SJCRH30 (cell line): Measurements from ENCODE around the gene TTC22. TPM values are rescaled to one million over a fixed set of nuclear protein-coding genes. Genes with fewer than 3 reads are reported as not detected.
A peak's percentile ranks its signal among the peaks of the same experiment; 100 is the strongest.
"Not testable (repeated sequence)": the region's sequence is repeated elsewhere in the genome, so short reads cannot be mapped to it uniquely, and the experiment has no call there.

Source experiments
- DNase-seq, 2 experiments: peaks; one replicate each; pipeline ENCODE4 v3.0.0-alpha.2; 2015 to 2020
- H3K27ac ChIP-seq: fragments of 250-450 bp; sonication (Bioruptor Pico); 2 replicates; pipeline ENCODE4 v1.5.1; 2020; ENCODE audit warnings: mild to moderate bottlenecking, moderate library complexity
- H3K27me3 ChIP-seq: fragments of 250-450 bp; sonication (Bioruptor Pico); 2 replicates; pipeline ENCODE4 v1.5.1; 2020; ENCODE audit warnings: mild to moderate bottlenecking, moderate library complexity
- H3K36me3 ChIP-seq: fragments of 250-450 bp; sonication (Bioruptor Pico); 2 replicates; pipeline ENCODE4 v1.5.1; 2020; ENCODE audit warnings: mild to moderate bottlenecking, moderate library complexity
- H3K4me1 ChIP-seq: fragments of 250-450 bp; sonication (Bioruptor Pico); 2 replicates; pipeline ENCODE4 v1.5.1; 2020; ENCODE audit warnings: mild to moderate bottlenecking, moderate library complexity
- H3K4me3 ChIP-seq: fragments of 250-450 bp; sonication (Bioruptor Pico); 2 replicates; pipeline ENCODE4 v1.5.1; 2020; ENCODE audit warnings: mild to moderate bottlenecking, moderate library complexity
- H3K9me3 ChIP-seq: fragments of 250-450 bp; sonication (Bioruptor Pico); replicated peaks from 2 replicates; pipeline ENCODE4 v1.5.1; 2020; ENCODE audit warnings: mild to moderate bottlenecking, moderate library complexity
- total RNA-seq: library from RNA; depleted of rRNA; stranded (reverse); fragments of >200 nt; shearing (Covaris generic); gene quantifications from 2 replicates; pipeline ENCODE4 v1.2.3, GENCODE V29; 2014

TTC22 gene
- total RNA-seq, 1 experiment from 2014 or later = not detected

DNA sequence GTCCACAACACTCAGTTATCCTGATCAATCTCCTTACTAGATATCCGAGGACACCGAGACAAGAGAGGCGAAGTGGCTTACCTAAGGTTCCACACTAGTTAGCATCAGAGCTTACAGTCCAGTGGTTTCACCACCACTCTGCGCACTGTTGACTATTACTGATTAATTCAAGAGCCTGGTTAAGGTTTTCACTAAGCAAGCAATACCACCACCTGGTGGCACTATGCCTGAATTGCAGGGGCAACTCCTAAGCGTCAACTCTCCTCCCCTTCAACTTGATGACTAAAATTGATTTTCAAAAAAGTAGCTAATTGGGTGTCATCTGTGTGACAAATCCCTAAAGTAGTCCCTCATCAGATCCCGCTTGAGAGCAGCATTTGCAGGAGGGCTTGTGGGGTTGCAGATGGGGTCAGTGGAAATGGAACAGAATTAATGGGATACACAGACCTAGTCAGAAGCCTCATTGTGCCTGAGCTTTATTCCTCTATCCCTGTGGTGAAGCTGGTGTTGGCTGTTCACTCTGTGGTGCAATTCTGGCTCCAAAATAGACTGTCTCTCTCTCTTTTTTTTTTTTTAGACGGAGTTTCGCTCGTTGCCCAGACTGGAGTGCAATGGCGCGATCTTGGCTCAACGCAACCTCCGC lies 9.1 kb downstream of the TTC22 start:
- Histone ChIP-seq H3K4me3 (no peak overlapping the region), H3K4me1 (no peaks in the 10 kb centered on the region), H3K9me3 (no peaks in the 10 kb centered on the region), H3K36me3 (no peaks in the 10 kb centered on the region), H3K27me3 (peaks cover 7% of the 10 kb centered on the region; the same call in 1 of the 2 replicates), H3K27ac (no peak overlapping the region)
- DNase-seq = peak; percentile 63 to 81

GRCh38 chr1:54788459-54788858 lies 12.7 kb downstream of the TTC22 start:
- Histone ChIP-seq H3K9me3 (no peaks in the 10 kb centered on the region), H3K27ac (no peak overlapping the region), H3K36me3 (no peaks in the 10 kb centered on the region), H3K27me3 (peaks cover 10% of the 10 kb centered on the region; the same call in 1 of the 2 replicates), H3K4me3 (no peak overlapping the region), H3K4me1 (no peaks in the 10 kb centered on the region)
- DNase-seq = no peak

- Histone ChIP-seq H3K36me3 (no peaks in the 10 kb centered on the region), H3K4me1 (no peaks in the 10 kb centered on the region), H3K4me3 (no peak overlapping the region), H3K9me3 (no peaks in the 10 kb centered on the region; the same call in 1 of the 2 replicates), H3K27ac (no peak overlapping the region), H3K27me3 (peaks cover 13% of the 10 kb centered on the region)
- DNase-seq = no peak
Measured at GRCh38 chr1:54787604-54788003, 13.5 kb downstream of the TTC22 start.

DNA sequence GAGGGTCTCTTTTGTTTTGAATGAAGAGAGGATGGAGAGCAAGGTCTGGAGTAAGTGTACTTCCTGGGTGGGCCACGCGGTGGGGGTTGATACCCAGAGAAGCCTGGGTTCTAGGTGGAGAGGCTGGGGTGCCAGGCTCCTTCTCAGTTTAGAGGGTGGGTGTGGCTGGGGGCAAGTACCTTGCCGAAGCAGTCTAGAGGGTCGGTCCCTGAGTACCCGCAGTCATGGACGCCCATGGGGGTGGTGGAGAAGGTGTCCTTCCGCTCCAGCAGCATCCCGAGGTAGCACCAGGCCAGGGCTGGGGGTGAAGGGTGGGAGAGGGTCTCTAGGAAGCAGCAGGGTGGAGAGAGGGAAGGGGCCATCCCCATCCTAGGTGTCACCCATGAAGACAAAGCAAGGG lies 14.3 kb downstream of the TTC22 start:
- H3K9me3 ChIP-seq = no peaks in the 10 kb centered on the region; the same call in 1 of the 2 replicates

DNA sequence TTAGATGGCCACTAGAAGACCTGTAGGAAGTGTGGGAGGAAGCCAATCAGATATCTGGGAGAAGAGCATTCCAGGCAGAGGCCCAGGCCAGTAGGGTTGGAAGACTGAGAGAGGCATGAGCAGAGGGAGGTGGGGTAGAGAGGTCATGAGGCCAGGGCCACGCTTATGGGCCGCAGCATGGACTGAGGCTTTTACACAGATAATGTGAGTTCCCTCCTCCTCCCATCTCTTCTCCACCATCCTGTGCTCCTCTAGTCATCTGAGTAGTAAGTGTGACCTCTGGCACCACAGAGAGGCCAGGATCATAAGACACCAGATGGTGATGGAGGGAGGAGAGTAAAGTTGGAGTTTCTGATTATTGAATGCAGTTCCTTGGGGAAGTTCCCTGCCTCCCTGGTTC lies 17.1 kb downstream of the TTC22 start:
- Histone ChIP-seq H3K27ac (no peak overlapping the region), H3K36me3 (no peaks in the 10 kb centered on the region), H3K9me3 (no peaks in the 10 kb centered on the region; the same call in 1 of the 2 replicates), H3K4me1 (no peaks in the 10 kb centered on the region), H3K4me3 (no peak overlapping the region), H3K27me3 (peaks cover 14% of the 10 kb centered on the region)
- DNase-seq = no peak

More for the DNA sequence above, 14.3 kb downstream of the TTC22 start:
- no peaks in the 10 kb centered on the region for H3K36me3 ChIP-seq
- peaks cover 15% of the 10 kb centered on the region for H3K27me3 ChIP-seq
- no peak overlapping the region for H3K27ac ChIP-seq
- H3K4me1 ChIP-seq = no peaks in the 10 kb centered on the region
- no peak overlapping the region for H3K4me3 ChIP-seq
- no peak for DNase-seq

GRCh38 chr1:54782588-54782987 lies 18.5 kb downstream of the TTC22 start:
- Histone ChIP-seq H3K4me1 (no peaks in the 10 kb centered on the region), H3K9me3 (no peaks in the 10 kb centered on the region; the same call in 1 of the 2 replicates), H3K27me3 (peaks cover 8% of the 10 kb centered on the region), H3K36me3 (no peaks in the 10 kb centered on the region), H3K27ac (no peak overlapping the region), H3K4me3 (no peak overlapping the region)
- no peak for DNase-seq

GRCh38 chr1:54782156-54782555 lies 19.0 kb downstream of the TTC22 start:
- Histone ChIP-seq H3K27me3 (peaks cover 8% of the 10 kb centered on the region), H3K9me3 (no peaks in the 10 kb centered on the region; the same call in 1 of the 2 replicates), H3K4me1 (no peaks in the 10 kb centered on the region), H3K36me3 (no peaks in the 10 kb centered on the region), H3K27ac (no peak overlapping the region), H3K4me3 (no peak overlapping the region)
- no peak for DNase-seq

DNA sequence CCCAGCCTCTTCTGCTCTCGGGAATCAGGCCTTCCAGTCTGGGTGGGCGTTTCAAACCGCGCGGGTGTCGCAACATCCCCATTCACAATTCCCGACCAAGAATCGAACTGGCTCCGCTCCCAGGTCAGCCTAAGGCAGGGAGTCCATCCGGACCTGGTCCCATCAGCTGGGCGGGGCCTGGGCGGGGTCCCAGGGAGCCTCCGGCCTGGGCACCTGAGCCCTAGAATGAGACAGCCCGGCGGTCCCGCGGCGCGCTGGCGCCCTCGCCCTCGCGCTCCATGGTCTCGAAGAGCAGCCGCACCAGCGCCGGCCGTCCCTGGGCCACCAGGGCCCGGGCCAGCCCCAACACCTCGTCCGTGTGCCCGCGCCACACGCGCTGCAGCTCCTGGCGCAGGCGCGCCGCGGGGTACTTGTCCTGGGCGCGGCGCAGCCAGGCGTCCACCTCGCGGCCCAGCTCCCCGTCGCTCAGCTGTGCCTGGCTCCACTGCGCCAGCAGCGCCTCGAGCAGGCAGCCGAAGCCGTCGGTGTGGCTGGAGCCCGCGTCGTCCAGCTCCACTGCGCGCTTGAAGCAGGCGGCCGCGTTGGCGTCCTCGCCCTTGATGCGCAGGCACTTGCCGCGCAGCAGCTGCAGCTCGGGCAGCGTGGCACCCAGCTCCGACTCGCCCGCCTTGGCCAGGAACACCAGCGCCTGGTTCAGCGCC lies 19.9 kb downstream of the TTC22 start:
- no peaks in the 10 kb centered on the region for H3K36me3 ChIP-seq
- peaks cover 8% of the 10 kb centered on the region for H3K27me3 ChIP-seq
- no peak for DNase-seq
- H3K27ac ChIP-seq = no peak overlapping the region
- no peaks in the 10 kb centered on the region for H3K4me1 ChIP-seq
- H3K9me3 ChIP-seq = no peaks in the 10 kb centered on the region; the same call in 1 of the 2 replicates
- no peak overlapping the region for H3K4me3 ChIP-seq

DNA sequence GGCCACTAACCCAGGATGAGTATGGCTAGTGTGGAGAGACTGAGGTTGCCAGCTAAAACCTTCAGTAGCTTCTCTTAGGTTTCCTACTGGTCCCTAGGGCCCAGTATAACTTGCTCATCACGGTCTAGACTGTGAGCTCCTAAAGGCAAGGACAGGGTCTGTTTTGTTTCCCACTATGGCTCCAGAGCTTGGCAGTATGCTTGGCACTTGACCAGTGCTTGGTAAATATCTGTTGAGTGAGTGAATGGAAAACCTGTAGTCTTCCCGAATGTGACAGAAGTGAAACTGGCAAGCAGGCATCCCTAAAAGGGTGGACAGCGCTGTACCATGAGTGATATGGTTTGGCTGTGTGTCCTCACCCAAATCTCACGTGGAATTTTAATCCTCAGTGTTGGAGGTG lies 23.7 kb downstream of the TTC22 start:
- Histone ChIP-seq H3K36me3 (no peaks in the 10 kb centered on the region), H3K27me3 (peaks cover under 1% of the 10 kb centered on the region), H3K27ac (no peak overlapping the region), H3K4me3 (no peak overlapping the region), H3K9me3 (no peaks in the 10 kb centered on the region), H3K4me1 (peaks cover 6% of the 10 kb centered on the region)
- DNase-seq = no peak

GRCh38 chr1:54777011-54777410 lies 24.1 kb downstream of the TTC22 start:
- DNase-seq = no peak
- peaks cover 6% of the 10 kb centered on the region for H3K4me1 ChIP-seq
- H3K4me3 ChIP-seq = no peak overlapping the region
- no peaks in the 10 kb centered on the region for H3K36me3 ChIP-seq
- H3K27me3 ChIP-seq = no peaks in the 10 kb centered on the region; the same call in 1 of the 2 replicates
- no peak overlapping the region for H3K27ac ChIP-seq
- no peaks in the 10 kb centered on the region for H3K9me3 ChIP-seq

- not testable (repeated sequence) for H3K4me3 ChIP-seq, H3K27me3 ChIP-seq, H3K9me3 ChIP-seq, H3K4me1 ChIP-seq, H3K36me3 ChIP-seq, DNase-seq, H3K27ac ChIP-seq
Measured at GRCh38 chr1:54775828-54776721, 25.0 kb downstream of the TTC22 start.

DNA sequence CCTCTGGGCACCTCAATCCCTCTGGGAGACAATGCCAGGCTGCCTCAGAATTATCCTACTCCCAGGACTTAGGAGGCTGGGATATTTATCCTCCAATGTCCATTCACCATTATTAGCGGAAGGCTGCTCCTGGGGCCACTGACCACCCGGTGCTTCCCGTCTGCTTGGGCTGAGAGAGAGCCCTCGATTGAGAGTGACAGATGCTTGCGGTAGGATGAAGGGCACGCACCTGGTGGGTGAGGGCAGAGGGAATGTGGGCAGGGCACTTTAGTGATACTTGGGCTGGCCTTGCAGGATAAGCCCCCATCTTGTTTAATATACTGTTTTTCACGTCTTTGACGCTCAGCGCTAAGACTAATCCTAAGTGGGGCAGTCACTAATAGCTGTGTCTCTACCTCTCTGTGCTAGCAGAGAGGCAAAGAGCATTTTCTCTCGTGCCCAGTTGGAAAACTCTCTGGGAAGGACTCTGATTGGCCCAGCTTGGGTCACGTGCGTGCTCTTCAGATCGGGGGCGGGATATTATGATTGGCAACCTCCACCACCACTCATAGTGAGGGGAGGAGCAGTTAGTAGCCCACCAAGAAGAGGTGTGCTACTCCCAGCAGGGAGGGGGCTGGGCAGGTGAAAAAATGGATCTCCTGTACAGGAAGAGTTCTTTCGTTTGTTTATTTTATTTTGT lies 26.2 kb downstream of the TTC22 start:
- H3K4me3 ChIP-seq = peak overlapping the region; percentile 35
- no peaks in the 10 kb centered on the region for H3K36me3 ChIP-seq
- no peaks in the 10 kb centered on the region; the same call in 1 of the 2 replicates for H3K27me3 ChIP-seq
- peaks cover 6% of the 10 kb centered on the region for H3K4me1 ChIP-seq
- no peaks in the 10 kb centered on the region for H3K9me3 ChIP-seq
- no peak overlapping the region; the same call in 1 of the 2 replicates for H3K27ac ChIP-seq
- DNase-seq = peak; percentile 84 to 95

DNA sequence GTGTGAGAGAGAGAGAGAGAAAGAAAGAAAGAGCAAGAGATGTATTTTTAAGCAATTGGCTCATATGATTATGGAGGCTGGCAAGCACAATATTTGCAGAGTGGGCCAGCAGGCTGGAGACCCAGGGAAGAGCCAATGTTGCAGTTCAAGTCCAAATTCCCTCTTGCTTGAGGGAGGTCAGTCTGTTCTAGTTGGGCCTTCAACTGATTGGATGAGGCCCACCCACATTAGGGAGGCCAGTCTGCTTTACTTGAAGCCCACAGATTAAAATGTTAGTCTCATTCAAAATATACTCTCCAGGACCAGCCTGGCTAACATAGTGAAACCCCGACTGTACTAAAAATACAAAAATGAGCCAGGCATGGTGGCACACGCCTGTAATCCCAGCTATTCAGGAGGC lies 28.2 kb downstream of the TTC22 start:
- Histone ChIP-seq H3K27ac (no peak overlapping the region), H3K4me3 (no peak overlapping the region), H3K4me1 (peaks cover 6% of the 10 kb centered on the region), H3K36me3 (no peaks in the 10 kb centered on the region), H3K9me3 (no peaks in the 10 kb centered on the region), H3K27me3 (no peaks in the 10 kb centered on the region; the same call in 1 of the 2 replicates)
- no peak for DNase-seq

DNA sequence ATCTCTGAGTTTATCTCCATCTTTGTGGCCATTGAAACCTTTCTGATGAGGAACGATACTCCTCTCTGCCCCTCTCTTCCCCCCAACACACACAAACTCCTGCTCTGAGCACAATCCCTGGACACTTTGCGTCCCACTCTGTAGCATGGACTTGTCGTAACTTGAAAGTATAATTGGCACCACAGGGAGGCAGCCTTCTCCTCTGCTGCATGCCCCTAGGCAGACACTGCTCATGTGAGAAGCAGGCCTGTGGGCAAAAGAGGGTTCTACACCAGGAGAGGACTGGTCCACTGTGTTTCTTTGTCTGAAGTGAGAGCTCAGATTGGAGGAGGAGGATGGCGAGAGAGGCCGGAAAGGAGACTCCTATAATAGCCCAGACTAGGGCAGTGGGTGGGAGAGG lies 33.0 kb downstream of the TTC22 start:
- H3K36me3 ChIP-seq = no peaks in the 10 kb centered on the region
- H3K27ac ChIP-seq = no peak overlapping the region
- no peak for DNase-seq
- H3K4me1 ChIP-seq = no peaks in the 10 kb centered on the region
- H3K4me3 ChIP-seq = no peak overlapping the region
- no peaks in the 10 kb centered on the region for H3K9me3 ChIP-seq
- no peaks in the 10 kb centered on the region; the same call in 1 of the 2 replicates for H3K27me3 ChIP-seq
